Stimulated activated memory B cell treated with anti-CD40 and anti-IgM and Interleukin-4, amounts not matched to agents 10 μg/mL and 1 μg/mL and 100 μg/mL, for 72 hours (primary cell): ENCODE results near the gene TFB2M.

ENCODE experiments used
- ATAC-seq: fragments of 150-1000 bp; cut with Tn5 transposase; 2 replicates; pipeline ENCODE4 v1.10.0; 2021
- H3K27ac Mint-ChIP-seq: one replicate; pipeline ENCODE4 v1.8.0; 2022; ENCODE audit warnings: mild to moderate bottlenecking, mixed read lengths
- H3K27me3 Mint-ChIP-seq: one replicate; pipeline ENCODE4 v1.8.0; 2022; ENCODE audit warnings: mixed read lengths
- H3K36me3 Mint-ChIP-seq: one replicate; pipeline ENCODE4 v1.8.0; 2022; ENCODE audit warnings: mixed read lengths
- H3K4me1 Mint-ChIP-seq: one replicate; pipeline ENCODE4 v1.8.0; 2022; ENCODE audit warnings: mixed read lengths
- H3K4me3 Mint-ChIP-seq: one replicate; pipeline ENCODE4 v1.8.0; 2022; ENCODE audit warnings: mild to moderate bottlenecking, moderate library complexity, mixed read lengths
- H3K9me3 Mint-ChIP-seq: one replicate; pipeline ENCODE4 v1.8.0; 2022; ENCODE audit warnings: mixed read lengths

The TFB2M gene

GRCh38 chr1:246492611-246493245 is 73.3 kb downstream of the TFB2M start:
- Mint-ChIP-seq H3K27ac (peak overlapping the region; percentile 61), H3K9me3 (no peaks in the 10 kb centered on the region), H3K4me3 (no peak overlapping the region), H3K4me1 (peaks cover 17% of the 10 kb centered on the region), H3K27me3 (no peaks in the 10 kb centered on the region), H3K36me3 (no peaks in the 10 kb centered on the region)
- ATAC-seq, result no peak

DNA sequence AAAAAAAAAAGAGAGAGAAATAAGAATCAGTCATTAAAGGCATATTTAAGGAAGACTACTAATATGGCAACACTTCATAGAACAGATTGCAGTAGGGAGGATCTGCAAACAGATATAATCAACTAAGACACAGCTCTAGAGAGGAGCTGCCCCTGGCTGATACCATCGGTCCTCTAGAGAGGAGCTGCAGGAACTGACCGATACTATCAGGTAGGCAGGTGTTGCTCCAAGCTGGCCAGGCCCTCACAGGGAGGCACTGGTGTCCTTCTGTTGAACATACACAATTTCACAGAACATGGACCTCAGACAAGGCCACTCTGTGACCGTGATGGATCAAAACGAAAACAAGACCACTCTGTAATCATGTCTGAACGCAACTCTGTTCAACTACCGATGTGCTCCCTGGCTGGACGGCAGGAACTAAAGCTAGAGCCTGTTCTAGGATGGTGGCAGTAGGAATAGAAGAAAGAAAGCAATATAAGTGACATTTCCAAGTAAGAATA is 74.5 kb downstream of the TFB2M start:
- H3K27ac Mint-ChIP-seq, result peak overlapping the region; percentile 61
- H3K36me3 Mint-ChIP-seq, result no peaks in the 10 kb centered on the region
- no peaks in the 10 kb centered on the region for H3K27me3 Mint-ChIP-seq
- no peak overlapping the region for H3K4me3 Mint-ChIP-seq
- no peak for ATAC-seq
- H3K4me1 Mint-ChIP-seq, result peaks cover 13% of the 10 kb centered on the region
- no peaks in the 10 kb centered on the region for H3K9me3 Mint-ChIP-seq
